BJ (cell line): ENCODE data around the gene SH2D7. TPM values are rescaled to one million over a fixed set of nuclear protein-coding genes. Genes with fewer than 3 reads are reported as not detected.
A peak's percentile ranks its signal among the peaks of the same experiment; 100 is the strongest.

Source experiments
- CTCF ChIA-PET: fragments of 350-600 bp; formaldehyde crosslinking; extraction: SDS; loops from one replicate; lab custom pipeline; 2021; ENCODE audit warnings: antibody characterized with exemption, inconsistent platforms; lab: Yijun Ruan, JAX
- POLR2A ChIA-PET: fragments of 300-600 bp; sonication (Branson Sonifier 250); formaldehyde crosslinking; extraction: SDS; loops from one replicate; lab custom pipeline; 2021; ENCODE audit warnings: antibody characterized with exemption; lab: Charles Lee
- DNase-seq: peaks from one replicate; pipeline ENCODE4 v3.0.0-alpha.2; 2011; ENCODE audit warnings: low read depth
- H3K27me3 ChIP-seq: 2 replicates; pipeline ENCODE4 v1.6.0; 2011; ENCODE audit warnings: low read length; ENCODE audit not compliant: control insufficient read depth, insufficient read depth
- H3K36me3 ChIP-seq: 2 replicates; pipeline ENCODE4 v1.5.1; 2011; ENCODE audit warnings: low read length; ENCODE audit not compliant: control insufficient read depth, insufficient read depth
- H3K4me3 ChIP-seq: 2 replicates; pipeline ENCODE4 v1.5.1; 2011; ENCODE audit warnings: low read depth, mild to moderate bottlenecking, control low read depth, low read length
- polyA plus RNA-seq: library from polyadenylated mRNA; depleted of rRNA; stranded (reverse); fragments of >200 nt; gene quantifications from 2 replicates; pipeline ENCODE4 v1.2.3, GENCODE V29; 2011
- TF ChIP-seq, protein P1 (sequence below): IDR thresholded peaks from 2 replicates; pipeline ENCODE4 v1.5.1; 2011; ENCODE audit warnings: low read depth, mild to moderate bottlenecking, control low read depth, inconsistent platforms, low read length, moderate library complexity; ENCODE audit not compliant: insufficient read depth

Gene SH2D7
- polyA plus RNA-seq, 1 experiment, result not detected

DNA sequence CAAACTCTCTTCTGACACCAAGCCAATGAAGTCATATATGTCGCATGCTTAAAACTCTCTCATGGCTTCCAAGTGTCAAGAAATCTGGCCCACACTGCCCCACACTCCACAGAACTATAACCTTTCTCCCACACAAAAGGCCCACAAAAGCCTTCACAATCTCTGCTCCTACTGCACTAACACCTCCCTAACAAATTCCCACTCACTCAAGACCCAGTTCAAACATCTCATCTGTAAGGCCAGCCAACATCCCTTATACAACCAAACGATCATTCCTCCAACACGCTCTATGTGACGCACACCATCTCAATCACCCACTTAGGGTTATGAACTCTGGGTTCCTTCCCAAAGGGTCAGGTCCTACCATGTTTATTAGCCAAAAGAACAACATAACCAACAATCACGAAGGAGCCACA is 28.4 kb upstream of the SH2D7 start:
- Histone ChIP-seq H3K27me3 (no peaks in the 10 kb centered on the region), H3K36me3 (no peaks in the 10 kb centered on the region), H3K4me3 (no peak overlapping the region)
- ChIA-PET POLR2A (no interaction called here), CTCF (no interaction called here)
- no peak for DNase-seq
- TF ChIP-seq, protein P1, sequence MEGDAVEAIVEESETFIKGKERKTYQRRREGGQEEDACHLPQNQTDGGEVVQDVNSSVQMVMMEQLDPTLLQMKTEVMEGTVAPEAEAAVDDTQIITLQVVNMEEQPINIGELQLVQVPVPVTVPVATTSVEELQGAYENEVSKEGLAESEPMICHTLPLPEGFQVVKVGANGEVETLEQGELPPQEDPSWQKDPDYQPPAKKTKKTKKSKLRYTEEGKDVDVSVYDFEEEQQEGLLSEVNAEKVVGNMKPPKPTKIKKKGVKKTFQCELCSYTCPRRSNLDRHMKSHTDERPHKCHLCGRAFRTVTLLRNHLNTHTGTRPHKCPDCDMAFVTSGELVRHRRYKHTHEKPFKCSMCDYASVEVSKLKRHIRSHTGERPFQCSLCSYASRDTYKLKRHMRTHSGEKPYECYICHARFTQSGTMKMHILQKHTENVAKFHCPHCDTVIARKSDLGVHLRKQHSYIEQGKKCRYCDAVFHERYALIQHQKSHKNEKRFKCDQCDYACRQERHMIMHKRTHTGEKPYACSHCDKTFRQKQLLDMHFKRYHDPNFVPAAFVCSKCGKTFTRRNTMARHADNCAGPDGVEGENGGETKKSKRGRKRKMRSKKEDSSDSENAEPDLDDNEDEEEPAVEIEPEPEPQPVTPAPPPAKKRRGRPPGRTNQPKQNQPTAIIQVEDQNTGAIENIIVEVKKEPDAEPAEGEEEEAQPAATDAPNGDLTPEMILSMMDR, result no peak

GRCh38 chr15:78064544-78064943 is 27.8 kb upstream of the SH2D7 start:
- no peak overlapping the region for H3K4me3 ChIP-seq
- TF ChIP-seq, protein P1, result no peak
- POLR2A ChIA-PET, result no interaction called here
- CTCF ChIA-PET, result no interaction called here
- no peak for DNase-seq
- no peaks in the 10 kb centered on the region for H3K36me3 ChIP-seq
- no peaks in the 10 kb centered on the region for H3K27me3 ChIP-seq

GRCh38 chr15:78065284-78065872 is 27.0 kb upstream of the SH2D7 start:
- H3K27me3 ChIP-seq, result no peaks in the 10 kb centered on the region
- peak; percentile 97 for DNase-seq
- ChIA-PET CTCF (no interaction called here), POLR2A (interaction anchor here (1.0 kb wide), 1 partner anchor 16 kb away, joined by 3 read pairs; no protein-coding TSS in a partner anchor)
- H3K4me3 ChIP-seq, result no peak overlapping the region
- H3K36me3 ChIP-seq, result no peaks in the 10 kb centered on the region
- TF ChIP-seq, protein P1, result no peak

GRCh38 chr15:78065973-78066946 is 26.1 kb upstream of the SH2D7 start:
- POLR2A ChIA-PET, result interaction anchor here (0.5 to 1.0 kb wide), 2 partner anchors 13 to 17 kb away, joined by 3 read pairs; no protein-coding TSS in a partner anchor
- no peak for DNase-seq
- Histone ChIP-seq H3K27me3 (no peaks in the 10 kb centered on the region), H3K36me3 (no peaks in the 10 kb centered on the region), H3K4me3 (no peak overlapping the region)
- TF ChIP-seq, protein P1, result no peak
- CTCF ChIA-PET, result interaction anchor here (1.5 to 1.6 kb wide), 2 partner anchors 11 to 15 kb away, joined by 3 to 13 read pairs; partner anchors contain the start of gene TBC1D2B
